ENCODE measurements around the gene GSTK1.

Gene GSTK1

DNA sequence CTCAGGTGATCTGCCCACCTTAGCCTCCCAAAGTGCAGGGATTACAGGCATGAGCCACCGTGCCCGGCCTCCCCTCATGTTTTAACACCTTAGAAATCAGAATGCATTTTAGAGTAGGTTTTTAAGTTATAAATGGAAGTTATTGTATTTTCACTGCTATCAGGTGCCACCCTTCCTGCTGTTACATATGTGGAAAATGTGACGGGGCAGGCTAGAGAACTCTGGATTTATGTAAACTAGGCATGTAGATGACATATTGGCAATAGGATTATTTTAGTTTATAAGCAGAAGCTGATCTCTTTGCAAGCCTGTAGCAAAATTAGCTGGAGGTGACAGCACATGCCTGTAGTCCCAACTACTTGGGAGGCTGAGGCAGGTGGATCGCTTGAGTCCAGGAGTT lies 27.1 kb downstream of the GSTK1 start:
- in situ Hi-C loops (cut with HindIII; ENCODE audit: low sequenced_read_pairs), result no loop called here

DNA sequence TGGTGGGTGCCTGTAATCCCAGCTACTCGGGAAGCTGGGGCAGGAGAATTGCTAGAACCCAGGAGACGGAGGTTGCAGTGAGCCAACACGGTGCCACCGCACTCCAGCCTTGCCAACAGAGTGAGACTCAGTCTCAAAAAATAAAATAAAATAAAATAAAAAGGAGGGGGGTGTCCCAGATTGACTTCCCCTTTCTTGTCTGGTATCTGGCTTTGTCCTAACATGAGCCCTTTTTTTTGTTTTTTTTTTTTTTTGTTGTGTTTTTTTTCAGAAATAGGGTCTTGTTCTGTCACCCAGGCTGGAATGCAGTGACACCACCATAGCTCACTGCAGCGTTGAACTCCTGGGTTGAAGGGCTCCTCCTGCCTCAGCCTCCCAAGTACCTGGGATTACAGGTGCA lies 29.6 kb downstream of the GSTK1 start:
- in situ Hi-C loops (cut with HindIII; ENCODE audit: low sequenced_read_pairs), result no loop called here

DNA sequence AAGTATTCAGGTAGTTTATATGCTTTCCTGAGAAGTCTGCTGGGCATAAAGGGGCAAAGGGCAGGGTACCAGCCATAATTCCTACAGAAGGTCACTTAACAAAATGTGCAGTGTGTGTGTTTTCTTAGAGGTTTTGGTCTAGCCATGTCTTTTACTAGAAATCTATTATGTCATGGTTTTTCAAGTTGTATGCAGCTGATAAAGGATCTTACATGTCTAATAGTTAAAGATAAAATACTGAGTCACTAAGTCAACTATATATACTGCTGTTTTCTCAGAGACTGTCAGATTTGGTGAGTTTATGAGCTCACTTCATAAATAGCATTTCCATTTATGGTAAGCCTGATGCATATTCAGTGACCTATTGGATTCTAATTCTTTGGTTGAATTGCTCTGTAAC lies 32.6 kb downstream of the GSTK1 start:
- in situ Hi-C loops (cut with HindIII; ENCODE audit: low sequenced_read_pairs), result no loop called here

DNA sequence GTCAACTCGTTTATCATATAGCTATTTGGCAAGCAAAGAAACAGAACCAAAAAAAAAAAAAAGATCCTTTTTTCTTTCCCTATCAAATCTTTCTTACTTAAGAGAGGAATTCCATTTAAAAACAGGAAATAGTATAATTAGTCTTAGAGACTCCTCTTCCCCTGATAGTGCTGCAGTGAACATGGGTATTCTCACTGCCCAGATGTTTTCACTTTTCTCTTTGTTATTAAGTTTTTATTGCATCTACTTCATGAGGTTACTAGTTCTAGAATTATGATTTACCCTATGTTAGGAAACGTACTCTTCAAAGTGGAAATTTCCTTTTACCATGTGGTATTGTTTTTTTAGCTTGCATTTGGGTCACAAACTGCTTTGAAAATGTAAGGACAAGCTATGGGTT lies 33.4 kb downstream of the GSTK1 start:
- in situ Hi-C loops (cut with HindIII; ENCODE audit: low sequenced_read_pairs), result no loop called here

DNA sequence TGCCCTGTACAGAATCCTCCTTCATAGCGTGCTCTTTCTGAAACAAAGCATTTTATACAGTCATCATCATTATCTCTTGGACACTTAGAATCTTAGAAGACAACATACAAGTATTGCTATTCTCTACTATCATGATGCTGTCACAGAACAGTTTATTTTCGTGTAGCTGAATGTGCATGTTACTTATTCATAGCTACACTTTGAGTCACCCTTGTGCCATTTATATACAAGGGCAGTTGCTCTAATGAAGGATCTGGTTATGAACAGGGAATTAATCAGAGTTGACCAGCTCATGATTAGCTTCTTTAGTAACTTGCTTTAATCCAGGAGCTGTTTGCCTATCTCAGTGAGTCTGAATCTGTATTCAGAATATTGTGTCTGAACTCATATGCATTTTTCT lies 36.1 kb downstream of the GSTK1 start:
- in situ Hi-C loops (cut with HindIII; ENCODE audit: low sequenced_read_pairs), result no loop called here

DNA sequence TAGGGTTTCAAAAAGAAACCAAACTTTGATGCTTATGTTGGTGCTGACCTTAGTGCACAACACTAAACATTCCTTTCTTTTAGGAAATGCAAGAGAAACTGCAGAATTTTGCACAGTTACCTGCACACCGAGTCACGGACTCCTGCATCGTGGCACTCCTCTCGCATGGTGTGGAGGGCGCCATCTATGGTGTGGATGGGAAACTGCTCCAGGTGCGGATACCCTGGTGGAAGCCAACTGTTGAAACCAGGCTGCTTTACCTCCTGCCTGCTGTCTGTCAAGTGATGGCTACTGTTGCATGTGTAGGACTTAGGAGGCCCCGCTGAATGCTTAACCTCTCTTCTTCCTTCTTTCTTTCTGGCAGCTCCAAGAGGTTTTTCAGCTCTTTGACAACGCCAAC lies 36.6 kb downstream of the GSTK1 start:
- in situ Hi-C loops (cut with HindIII; ENCODE audit: low sequenced_read_pairs), result loop anchor here (10.0 kb wide), 1 partner anchor 55 kb away; no protein-coding TSS in a partner anchor

DNA sequence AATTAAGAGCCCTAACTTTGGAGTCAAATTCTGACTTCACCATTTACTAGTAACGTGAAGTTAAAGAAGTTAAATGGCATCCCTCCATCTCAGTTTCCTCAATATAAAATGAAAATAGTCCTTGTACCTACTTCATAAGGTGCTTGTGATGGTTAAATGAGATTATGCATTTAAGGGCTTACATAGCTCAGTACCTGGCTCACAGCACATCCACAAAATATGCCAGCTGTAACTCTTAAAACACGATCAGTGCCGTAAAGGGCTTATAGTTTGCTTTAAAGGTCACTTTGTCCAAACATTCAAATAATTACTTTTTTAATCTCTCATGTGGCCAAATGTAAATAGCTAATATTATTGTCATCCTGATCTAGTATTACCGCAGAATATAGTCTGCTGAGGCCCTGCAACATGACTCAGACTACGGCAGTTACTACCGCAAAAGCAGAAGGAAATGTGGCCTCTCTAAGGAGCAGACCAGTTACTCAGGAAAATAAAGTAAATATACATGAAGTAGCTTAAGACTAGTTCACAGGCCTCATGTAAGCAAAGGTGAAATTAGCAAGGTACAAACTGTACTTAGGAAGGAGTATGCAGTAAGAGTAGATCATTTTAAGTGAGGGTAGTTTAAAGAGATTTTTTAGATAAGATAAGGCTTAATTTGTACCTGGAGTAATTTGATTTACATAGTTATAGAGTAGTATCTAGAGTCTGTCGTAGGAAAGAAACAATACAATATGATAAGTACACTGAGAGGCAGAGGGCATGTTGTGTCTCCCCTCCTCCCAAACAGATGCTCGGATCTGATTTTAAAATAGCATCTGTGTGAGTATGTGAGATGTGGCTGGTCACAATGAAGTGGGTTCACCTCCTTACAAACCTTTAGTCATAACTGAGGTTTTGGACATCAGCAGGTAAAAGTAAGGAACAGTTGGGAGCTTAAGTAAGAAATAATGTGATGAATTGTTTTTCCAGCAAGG lies 38.0 kb downstream of the GSTK1 start:
- in situ Hi-C loops (cut with HindIII; ENCODE audit: low sequenced_read_pairs), result loop anchor here (10.0 kb wide), 1 partner anchor 56 kb away; no protein-coding TSS in a partner anchor

DNA sequence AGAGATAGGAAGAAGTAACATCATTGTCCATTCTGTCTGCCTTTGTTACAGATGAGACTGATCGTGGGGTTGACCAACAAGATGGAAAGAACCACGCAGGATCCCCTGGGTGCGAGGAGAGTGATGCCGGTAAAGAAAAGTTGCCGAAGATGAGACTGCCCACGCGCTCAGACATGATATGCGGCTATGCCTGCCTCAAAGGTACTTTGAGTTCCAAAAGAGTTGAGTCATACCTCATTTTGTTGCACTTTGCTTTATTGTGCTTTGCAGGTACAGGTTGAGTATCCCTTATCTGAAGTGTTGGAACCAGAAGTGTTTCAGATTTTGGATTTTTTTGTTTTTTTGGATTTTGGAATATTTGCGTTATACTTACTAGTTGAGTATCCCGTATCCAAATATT lies 40.5 kb downstream of the GSTK1 start:
- in situ Hi-C loops (cut with HindIII; ENCODE audit: low sequenced_read_pairs), result loop anchor here (10.0 kb wide), 1 partner anchor 59 kb away; no protein-coding TSS in a partner anchor

DNA sequence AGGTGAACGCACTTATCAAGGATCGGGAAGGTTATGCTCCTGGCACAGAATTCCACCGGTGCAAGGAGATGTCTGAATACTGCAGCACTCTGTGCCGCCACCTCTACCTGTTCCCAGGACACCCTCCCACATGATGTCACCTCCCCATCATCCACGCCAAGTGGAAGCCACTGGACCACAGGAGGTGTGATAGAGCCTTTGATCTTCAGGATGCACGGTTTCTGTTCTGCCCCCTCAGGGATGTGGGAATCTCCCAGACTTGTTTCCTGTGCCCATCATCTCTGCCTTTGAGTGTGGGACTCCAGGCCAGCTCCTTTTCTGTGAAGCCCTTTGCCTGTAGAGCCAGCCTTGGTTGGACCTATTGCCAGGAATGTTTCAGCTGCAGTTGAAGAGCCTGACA lies 41.7 kb downstream of the GSTK1 start:
- in situ Hi-C loops (cut with HindIII; ENCODE audit: low sequenced_read_pairs), result loop anchor here (10.0 kb wide), 1 partner anchor 60 kb away; no protein-coding TSS in a partner anchor

DNA sequence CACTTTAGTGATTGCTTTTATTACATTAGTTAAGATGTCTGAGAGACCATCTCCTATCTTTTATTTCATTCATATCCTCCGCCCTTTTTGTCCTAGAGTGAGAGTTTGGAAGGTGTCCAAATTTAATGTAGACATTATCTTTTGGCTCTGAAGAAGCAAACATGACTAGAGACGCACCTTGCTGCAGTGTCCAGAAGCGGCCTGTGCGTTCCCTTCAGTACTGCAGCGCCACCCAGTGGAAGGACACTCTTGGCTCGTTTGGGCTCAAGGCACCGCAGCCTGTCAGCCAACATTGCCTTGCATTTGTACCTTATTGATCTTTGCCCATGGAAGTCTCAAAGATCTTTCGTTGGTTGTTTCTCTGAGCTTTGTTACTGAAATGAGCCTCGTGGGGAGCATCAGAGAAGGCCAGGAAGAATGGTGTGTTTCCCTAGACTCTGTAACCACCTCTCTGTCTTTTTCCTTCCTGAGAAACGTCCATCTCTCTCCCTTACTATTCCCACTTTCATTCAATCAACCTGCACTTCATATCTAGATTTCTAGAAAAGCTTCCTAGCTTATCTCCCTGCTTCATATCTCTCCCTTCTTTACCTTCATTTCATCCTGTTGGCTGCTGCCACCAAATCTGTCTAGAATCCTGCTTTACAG lies 42.3 kb downstream of the GSTK1 start:
- in situ Hi-C loops (cut with HindIII; ENCODE audit: low sequenced_read_pairs), result loop anchor here (10.0 kb wide), 1 partner anchor 61 kb away; no protein-coding TSS in a partner anchor

DNA sequence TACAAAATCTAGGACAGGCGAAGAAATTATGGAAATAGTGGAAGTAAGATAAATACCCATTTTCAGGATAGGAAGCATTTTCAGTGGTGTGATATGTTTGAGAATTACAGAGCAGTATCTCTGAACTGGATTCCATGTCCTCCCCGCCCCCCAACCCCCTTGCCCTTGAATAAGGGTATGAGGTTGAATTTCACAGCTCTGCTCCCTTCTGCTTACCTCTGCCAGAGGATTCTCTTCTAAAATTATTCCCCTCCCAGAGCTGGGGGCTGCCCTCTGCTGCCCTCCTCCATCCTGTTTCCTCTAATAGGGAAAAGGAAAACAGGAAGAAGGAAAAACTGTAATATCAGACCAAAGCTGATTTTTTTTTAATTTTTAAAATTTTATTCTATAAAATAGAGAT lies 45.4 kb downstream of the GSTK1 start:
- in situ Hi-C loops (cut with HindIII; ENCODE audit: low sequenced_read_pairs), result loop anchor here (10.0 kb wide), 1 partner anchor 64 kb away; no protein-coding TSS in a partner anchor

DNA sequence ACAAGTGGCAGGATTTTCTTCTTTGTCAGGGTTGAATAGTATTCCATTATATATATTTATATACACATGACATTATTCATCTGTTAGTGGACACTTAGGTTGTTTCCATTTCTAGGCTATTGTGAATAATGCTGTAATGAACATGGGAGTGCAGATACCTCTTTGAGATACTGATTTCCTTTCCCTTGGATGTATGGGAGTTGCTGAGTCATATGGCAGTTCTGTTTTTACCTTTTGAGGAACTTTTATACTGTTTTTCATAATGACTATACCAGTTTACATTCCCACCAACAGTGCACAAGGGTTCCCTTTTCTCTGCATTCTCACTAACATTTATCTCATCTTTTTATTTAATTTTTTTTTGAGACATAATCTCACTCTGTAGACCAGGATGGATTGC lies 50.9 kb downstream of the GSTK1 start:
- in situ Hi-C loops (cut with HindIII; ENCODE audit: low sequenced_read_pairs), result no loop called here

DNA sequence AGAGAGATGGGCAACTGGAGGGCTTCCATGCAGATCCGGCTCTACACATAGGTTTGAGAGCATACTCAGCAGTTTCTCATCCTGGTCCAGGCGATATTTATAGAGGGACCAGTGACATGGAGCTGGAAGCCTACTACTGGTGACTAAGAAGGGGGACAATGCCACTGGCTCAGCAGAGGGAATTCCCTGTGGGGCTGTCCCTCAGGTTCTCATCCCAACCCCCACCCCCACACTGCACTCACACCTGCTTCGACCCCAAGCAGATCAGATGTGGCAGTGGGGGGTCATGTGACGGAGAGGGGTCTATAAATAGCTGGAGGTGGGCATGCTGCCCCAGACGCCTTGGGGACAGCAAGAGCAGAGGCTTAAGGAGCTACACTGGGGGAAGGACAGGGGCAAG lies 52.5 kb downstream of the GSTK1 start, which contains the start of gene CLCN1:
CLCN1 (plus strand) TSS at position 336 of the 400 bp plus-strand sequence. CDS start 102 bp downstream, outside the sequence.
- in situ Hi-C loops (cut with HindIII; ENCODE audit: low sequenced_read_pairs), result no loop called here

DNA sequence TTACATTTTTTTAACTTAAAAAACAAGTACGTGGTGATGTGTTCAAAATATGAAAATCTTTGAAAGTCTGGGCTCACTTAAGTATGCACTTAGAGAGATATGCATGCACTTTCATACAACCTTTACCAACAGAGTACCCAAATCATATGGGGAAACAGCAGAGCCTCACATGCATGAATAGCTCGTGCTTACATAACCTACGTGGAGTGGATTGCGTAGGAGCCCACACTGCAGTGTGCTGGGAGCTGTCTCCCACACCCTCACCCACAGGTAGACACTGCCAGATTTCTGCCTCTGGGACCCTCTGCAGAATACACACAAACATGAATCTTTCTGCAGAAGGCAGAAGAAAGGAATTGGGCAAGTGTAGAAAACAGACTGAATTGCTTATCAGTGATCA lies 53.3 kb downstream of the GSTK1 start:
- in situ Hi-C loops (cut with HindIII; ENCODE audit: low sequenced_read_pairs), result no loop called here

DNA sequence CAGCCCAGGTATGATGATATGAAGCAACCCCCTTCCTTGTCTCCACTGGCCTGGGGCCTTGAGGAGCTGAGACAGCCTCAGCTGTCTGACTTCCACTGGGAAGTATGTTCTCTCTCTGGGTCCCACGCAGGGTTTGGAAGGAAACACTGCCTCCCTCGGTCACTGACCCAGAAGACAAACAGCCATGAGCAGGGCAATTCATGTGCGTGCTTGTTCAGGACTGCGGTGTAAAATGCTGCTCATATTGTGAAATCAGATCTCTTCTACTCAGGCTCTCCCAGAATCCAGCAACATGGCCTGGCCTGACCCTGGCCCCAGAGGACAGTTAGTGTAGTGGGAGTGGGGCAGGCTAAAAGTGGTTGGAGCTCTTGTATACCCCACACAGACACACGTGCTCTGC lies 55.4 kb downstream of the GSTK1 start:
- in situ Hi-C loops (cut with HindIII; ENCODE audit: low sequenced_read_pairs), result no loop called here
